ENCODE results near the gene CHI3L2. TPM values are rescaled to one million over a fixed set of nuclear protein-coding genes. Genes with fewer than 3 reads are reported as not detected.
"Not testable (repeated sequence)": the region's sequence is repeated elsewhere in the genome, so short reads cannot be mapped to it uniquely, and the experiment has no call there.

The CHI3L2 gene
- total and polyA plus RNA-seq, 9 of the 15 experiments (the other 6 are each of a cell fraction or from before 2014, with no cell fraction given), result 0.07 to 0.27 (median 0.15) TPM; not detected in 6

DNA sequence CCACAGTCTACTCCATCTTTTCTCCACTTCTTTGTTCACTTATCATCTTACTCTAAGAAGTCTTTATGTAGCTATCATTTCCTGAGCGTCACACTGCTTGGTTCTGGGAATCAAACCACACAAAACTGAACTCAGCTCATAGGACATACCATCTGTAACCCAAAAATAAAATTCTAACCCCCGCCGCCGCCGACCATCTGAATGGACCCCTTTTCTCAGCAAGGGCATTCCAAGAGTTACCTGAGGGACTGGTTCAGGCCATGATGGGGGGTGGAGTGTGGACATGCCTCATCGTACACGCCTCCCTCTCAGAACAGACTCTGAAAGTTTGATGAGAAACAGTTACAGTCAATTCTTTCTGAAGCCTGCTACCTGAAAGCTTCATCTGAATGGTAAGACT lies 12.6 kb upstream of the CHI3L2 start:
- Histone ChIP-seq H3K9ac (ENCODE audit: insufficient read depth in 1 of 2, low read depth in 2 of 2, low read length in 2 of 2) (no peak overlapping the region), H3K9me1 (ENCODE audit: control insufficient read depth, insufficient read depth, low read length) (no peaks in the 10 kb centered on the region), H3K36me3 (ENCODE audit: control insufficient read depth, insufficient read depth, low read length) (no peaks in the 10 kb centered on the region), H3K27me3 (ENCODE audit: control insufficient read depth in 2 of 2, insufficient read depth in 2 of 2, low read length in 2 of 2) (peaks cover 0 to under 1% of the 10 kb centered on the region in 2 experiments; a peak in 2 of 5 replicates), H2AFZ (ENCODE audit: low read depth, low read length) (no peak overlapping the region), H3K4me1 (replicated peaks in 1 of 2; ENCODE audit: control insufficient read depth in 2 of 2, insufficient read depth in 2 of 2, low read length in 2 of 2) (peaks cover 0 to 10% of the 10 kb centered on the region in 2 experiments; a peak in 2 of 5 replicates), H3K4me2 (ENCODE audit: insufficient read depth, low read length) (no peak overlapping the region), H3K9me3 (replicated peaks; ENCODE audit: control insufficient read depth, insufficient read depth, low read depth, low read length) (no peaks in the 10 kb centered on the region), H3K27ac (ENCODE audit: extremely low read depth, low read depth, low read length) (no peak overlapping the region), H4K20me1 (replicated peaks; ENCODE audit: control insufficient read depth, insufficient read depth, low read length) (no peaks in the 10 kb centered on the region), H3K79me2 (ENCODE audit: control insufficient read depth, insufficient read depth, low read length) (no peaks in the 10 kb centered on the region), H3K4me3 (no peak overlapping the region)
- BruUV-seq (replicated peaks), result no TSS peak
- DNase-seq (ENCODE audit: extremely low read depth in 1 of 4, low spot score in 3 of 4), result no peak
- POLR2A ChIA-PET, result interaction anchor here (1.0 to 1.2 kb wide), 3 partner anchors 8 to 13 kb away, joined by 3 read pairs; no protein-coding TSS in a partner anchor
- in situ Hi-C loops (cut with MboI), result no loop called here
- CTCF ChIA-PET (ENCODE audit: low intra/inter-chr PET ratio), result no interaction called here
- ATAC-seq, result no peak
- TF ChIP-seq RBM34 (IDR thresholded peaks at IDR 0.05; ENCODE audit: borderline replicate concordance, insufficient read depth, low read length) (no peak), NR4A1 (CRISPR knock-in tag; IDR thresholded peaks at IDR 0.05) (no peak), NR4A1 (tag; IDR thresholded peaks at IDR 0.05) (0 out of 2 replicates have a peak, but pooled peaks have one; percentile 1), NR1H2 (CRISPR knock-in tag; IDR thresholded peaks at IDR 0.05) (no peak)
- intact Hi-C loops (cut with micrococcal nuclease), result loop anchor here (10.0 kb wide), 1 partner anchor 450 kb away; no protein-coding TSS in a partner anchor
- FAIRE-seq, result no peak
- WGBS (ENCODE audit: insufficient coverage, low coverage, missing lambda C conversion rate), result 10% methylated on average over 7 of the region's 7 CpGs

DNA sequence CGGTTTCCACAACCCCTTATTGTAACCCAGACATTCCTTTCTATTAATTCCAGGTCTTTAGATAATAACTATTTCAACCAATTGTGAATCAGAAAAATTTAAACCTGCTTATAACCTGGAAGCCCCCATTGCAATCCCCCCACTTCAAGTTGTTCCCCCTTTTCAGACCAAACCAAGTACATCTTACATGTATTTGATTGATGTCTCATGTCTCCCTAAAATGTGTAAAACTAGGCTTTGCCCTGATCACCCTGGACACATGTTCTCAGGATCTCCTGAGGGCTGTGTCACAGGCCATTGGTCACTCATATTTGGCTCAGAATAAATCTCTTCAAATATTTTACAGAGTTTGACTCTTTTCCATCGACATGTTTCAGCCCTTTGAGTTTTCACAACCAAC lies 12.2 kb upstream of the CHI3L2 start:
- H3K4me2 ChIP-seq (ENCODE audit: insufficient read depth, low read length); H3K79me2 ChIP-seq (ENCODE audit: control insufficient read depth, insufficient read depth, low read length); H3K27me3 ChIP-seq (ENCODE audit: control insufficient read depth in 2 of 2, insufficient read depth in 2 of 2, low read length in 2 of 2); FAIRE-seq; DNase-seq (ENCODE audit: extremely low read depth in 1 of 4, low spot score in 3 of 4); H3K27ac ChIP-seq (ENCODE audit: extremely low read depth, low read depth, low read length); H3K9ac ChIP-seq (ENCODE audit: insufficient read depth in 1 of 2, low read depth in 2 of 2, low read length in 2 of 2); BruUV-seq (replicated peaks); CTCF ChIA-PET (ENCODE audit: low intra/inter-chr PET ratio); H3K9me3 ChIP-seq (replicated peaks; ENCODE audit: control insufficient read depth, insufficient read depth, low read depth, low read length); H2AFZ ChIP-seq (ENCODE audit: low read depth, low read length); H3K4me3 ChIP-seq; H3K4me1 ChIP-seq (replicated peaks in 1 of 2; ENCODE audit: control insufficient read depth in 2 of 2, insufficient read depth in 2 of 2, low read length in 2 of 2); ATAC-seq; H4K20me1 ChIP-seq (replicated peaks; ENCODE audit: control insufficient read depth, insufficient read depth, low read length); in situ Hi-C loops (cut with MboI); H3K36me3 ChIP-seq (ENCODE audit: control insufficient read depth, insufficient read depth, low read length); H3K9me1 ChIP-seq (ENCODE audit: control insufficient read depth, insufficient read depth, low read length): not testable (repeated sequence)
- 0% methylated on average over 2 of the region's 2 CpGs for WGBS (ENCODE audit: insufficient coverage, low coverage, missing lambda C conversion rate)
- POLR2A ChIA-PET, result interaction anchor here (1.1 kb wide), 1 partner anchor 8 kb away, joined by 3 read pairs; no protein-coding TSS in a partner anchor
- intact Hi-C loops (cut with micrococcal nuclease), result loop anchor here (10.0 kb wide), 1 partner anchor 450 kb away; no protein-coding TSS in a partner anchor
